GM23338 (cell line): Measurements from ENCODE around the gene AMPH. TPM values are rescaled to one million over a fixed set of nuclear protein-coding genes. Genes with fewer than 3 reads are reported as not detected.

Source experiments
- ATAC-seq: fragments of 200-7000 bp; cut with Tn5 transposase; 3 replicates; pipeline ENCODE4 v1.9.1; 2020
- DNase-seq: peaks from one replicate; pipeline ENCODE4 v3.0.0-alpha.2; 2015; ENCODE audit warnings: low spot score
- H2AFZ ChIP-seq: fragments of 200-600 bp; sonication (generic); 2 replicates; pipeline ENCODE4 v1.8.0; 2016; ENCODE audit warnings: antibody characterized with exemption, mild to moderate bottlenecking, moderate library complexity
- H3F3A ChIP-seq: fragments of 200-600 bp; sonication (generic); replicated peaks from 2 replicates; pipeline ENCODE4 v1.8.0; 2017; ENCODE audit warnings: antibody characterized with exemption, mixed run types, low read depth
- H3K27ac ChIP-seq: fragments of 200-600 bp; sonication (generic); 2 replicates; pipeline ENCODE4 v1.6.1; 2016; ENCODE audit warnings: low read depth
- H3K27me3 ChIP-seq: fragments of 200-600 bp; sonication (generic); 2 replicates; pipeline ENCODE4 v1.8.0; 2016; ENCODE audit warnings: mild to moderate bottlenecking, mixed run types, moderate library complexity; ENCODE audit not compliant: insufficient read depth
- H3K36me3 ChIP-seq: fragments of 200-600 bp; sonication (generic); 2 replicates; pipeline ENCODE4 v1.8.0; 2016; ENCODE audit warnings: mild to moderate bottlenecking; ENCODE audit not compliant: insufficient read depth
- H3K4me1 ChIP-seq: fragments of 200-600 bp; sonication (generic); 2 replicates; pipeline ENCODE4 v1.8.0; 2016; ENCODE audit warnings: mild to moderate bottlenecking, moderate library complexity; ENCODE audit not compliant: insufficient read depth
- H3K4me2 ChIP-seq: fragments of 200-600 bp; sonication (generic); 2 replicates; pipeline ENCODE4 v1.7.1; 2017; ENCODE audit warnings: mixed run types
- H3K4me3 ChIP-seq: fragments of 200-600 bp; sonication (generic); 2 replicates; pipeline ENCODE4 v1.6.1; 2016; ENCODE audit warnings: mixed run types
- H3K79me2 ChIP-seq: fragments of 200-600 bp; sonication (generic); replicated peaks from 2 replicates; pipeline ENCODE4 v1.8.0; 2017; ENCODE audit warnings: mild to moderate bottlenecking; ENCODE audit not compliant: insufficient read depth
- H3K9me2 ChIP-seq: fragments of 200-600 bp; sonication (generic); 2 replicates; pipeline ENCODE4 v1.8.0; 2017; ENCODE audit not compliant: insufficient read depth
- H4K20me1 ChIP-seq: fragments of 200-600 bp; sonication (generic); replicated peaks from 2 replicates; pipeline ENCODE4 v1.8.0; 2017; ENCODE audit warnings: mild to moderate bottlenecking; ENCODE audit not compliant: insufficient read depth
- H3K27ac Mint-ChIP-seq: 2 replicates; pipeline ENCODE4 v1.8.0; 2020; ENCODE audit warnings: inconsistent platforms, mild to moderate bottlenecking, moderate library complexity, mixed read lengths
- H3K27me3 Mint-ChIP-seq: 3 replicates; pipeline ENCODE4 v1.8.0; 2022; ENCODE audit warnings: low read depth, mild to moderate bottlenecking, moderate library complexity, mixed read lengths, inconsistent platforms; ENCODE audit not compliant: insufficient read depth, poor library complexity
- H3K36me3 Mint-ChIP-seq: 3 replicates; pipeline ENCODE4 v1.8.0; 2021; ENCODE audit warnings: low read depth, mild to moderate bottlenecking, inconsistent platforms, moderate library complexity, mixed read lengths
- H3K4me1 Mint-ChIP-seq: 3 replicates; pipeline ENCODE4 v1.8.0; 2020; ENCODE audit warnings: mild to moderate bottlenecking, inconsistent platforms, mixed read lengths
- H3K4me3 Mint-ChIP-seq: 3 replicates; pipeline ENCODE4 v1.8.0; 2021; ENCODE audit warnings: moderate library complexity, mild to moderate bottlenecking, inconsistent platforms, mixed read lengths
- H3K9me3 Mint-ChIP-seq: 3 replicates; pipeline ENCODE4 v1.8.0; 2020; ENCODE audit warnings: moderate library complexity, mild to moderate bottlenecking, inconsistent platforms, mixed read lengths
- CREB1 ChIP-seq: fragments of 250-450 bp; sonication (Bioruptor Pico); IDR thresholded peaks from 2 replicates; pipeline ENCODE4 v1.5.0; 2020; ENCODE audit warnings: low read depth, mild to moderate bottlenecking, moderate library complexity
- EZH2 ChIP-seq: fragments of 200-600 bp; sonication (generic); IDR thresholded peaks from one replicate; pipeline ENCODE4 v1.8.0; 2017; ENCODE audit warnings: antibody characterized with exemption, mild to moderate bottlenecking, low read depth; ENCODE audit not compliant: unreplicated experiment
- EZH2phosphoT487 ChIP-seq: fragments of 200-600 bp; sonication (generic); IDR thresholded peaks from one replicate; pipeline ENCODE4 v1.8.1; 2018; ENCODE audit warnings: antibody characterized with exemption; ENCODE audit not compliant: unreplicated experiment
- JUNB ChIP-seq: IDR thresholded peaks from one replicate; pipeline ENCODE4 v1.6.1; 2016; ENCODE audit warnings: antibody characterized with exemption; ENCODE audit not compliant: unreplicated experiment
- NANOG ChIP-seq: IDR thresholded peaks from 2 replicates; pipeline ENCODE4 v1.6.1; 2016; ENCODE audit warnings: antibody characterized with exemption, borderline replicate concordance
- POLR2AphosphoS5 ChIP-seq: IDR thresholded peaks from 2 replicates; pipeline ENCODE4 v1.6.1; 2016; ENCODE audit warnings: antibody characterized with exemption, low read depth
- STAT1 ChIP-seq: IDR thresholded peaks from one replicate; pipeline ENCODE4 v1.6.1; 2016; ENCODE audit warnings: antibody characterized with exemption; ENCODE audit not compliant: unreplicated experiment
- ZNF114 ChIP-seq: fragments of 250-450 bp; sonication (Bioruptor Pico); IDR thresholded peaks from 2 replicates; pipeline ENCODE4 v1.5.0; 2020; ENCODE audit warnings: mild to moderate bottlenecking, moderate library complexity
- ZNF331 ChIP-seq: fragments of 250-450 bp; sonication (Bioruptor Pico); IDR thresholded peaks from 2 replicates; pipeline ENCODE4 v1.5.0; 2020; ENCODE audit warnings: low read depth, mild to moderate bottlenecking, moderate library complexity
- polyA plus RNA-seq: library from polyadenylated mRNA; unstranded; fragments of >200 nt; fragmentation: Nextera tagmentation; extraction: Ambion mirVana; gene quantifications from 2 replicates; pipeline ENCODE4 v1.2.1, GENCODE V29; 2016
- total RNA-seq: library from RNA; depleted of rRNA; stranded (reverse); fragments of >200 nt; shearing (Covaris generic); gene quantifications from 2 replicates; pipeline ENCODE4 v1.2.3, GENCODE V29; 2014
- TF ChIP-seq, protein P1 (sequence below), 2 experiments: fragments of 200-600 bp in 1 of 2; sonication (generic) in 1 of 2; conservative IDR thresholded peaks; 2 replicates each; pipeline versions ENCODE4 v1.5.1 to v1.6.1; 2016 to 2017; ENCODE audit warnings: antibody characterized with exemption in 2 of 2, low read depth in 2 of 2, mild to moderate bottlenecking in 2 of 2, moderate library complexity in 1 of 2
- TF ChIP-seq, protein P2 (sequence below): IDR thresholded peaks from one replicate; pipeline ENCODE4 v1.6.1; 2018; ENCODE audit warnings: antibody characterized with exemption; ENCODE audit not compliant: unreplicated experiment
- TF ChIP-seq, protein P3 (sequence below): IDR thresholded peaks from 2 replicates; pipeline ENCODE4 v1.6.1; 2016; ENCODE audit warnings: antibody characterized with exemption

The AMPH gene
- total and polyA plus RNA-seq, 2 experiments from 2014 or later = 4.8 to 10.2 TPM

DNA sequence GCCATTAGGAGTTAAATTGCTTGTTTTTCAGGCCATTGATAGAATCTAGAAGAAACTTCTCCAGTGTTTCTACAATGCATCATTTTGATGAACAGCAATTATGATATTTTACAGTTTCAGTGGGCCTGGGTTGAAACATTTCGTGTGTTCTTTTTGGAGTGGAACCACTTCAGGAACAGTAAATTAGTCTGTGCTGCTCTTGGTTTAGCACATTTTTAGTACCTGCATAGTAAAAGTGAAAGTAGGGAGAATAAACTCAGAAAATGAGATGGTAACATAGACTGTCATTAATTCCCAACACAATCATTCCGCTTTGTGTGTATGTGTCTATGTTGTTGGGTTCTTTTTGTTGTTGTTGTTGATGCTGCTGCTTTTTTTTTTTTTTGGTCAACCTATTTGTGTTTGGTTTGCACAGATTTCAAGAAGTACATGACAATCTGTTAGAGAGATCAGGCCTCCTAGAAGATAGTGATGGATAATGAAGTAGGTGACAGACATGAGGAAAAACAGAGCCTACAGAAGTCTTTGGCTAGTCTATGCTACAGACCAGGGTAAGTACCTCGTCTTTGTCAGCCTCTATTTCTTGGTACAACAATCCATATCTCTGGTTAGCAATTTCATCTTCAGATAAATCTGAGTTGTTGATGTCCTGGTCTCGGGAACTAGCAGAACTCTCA, 203.8 kb downstream of the AMPH start:
- H3K27ac Mint-ChIP-seq = no peak overlapping the region
- no peaks in the 10 kb centered on the region for H3K36me3 ChIP-seq
- H3K27me3 Mint-ChIP-seq = no peaks in the 10 kb centered on the region
- DNase-seq (no peak), ATAC-seq (no peak)
- H3K4me1 ChIP-seq = no peaks in the 10 kb centered on the region
- no peaks in the 10 kb centered on the region; the same call in 2 of the 3 replicates for H3K36me3 Mint-ChIP-seq
- no peaks in the 10 kb centered on the region for H4K20me1 ChIP-seq
- no peaks in the 10 kb centered on the region for H3K9me3 Mint-ChIP-seq
- H3K4me2 ChIP-seq = no peak overlapping the region
- H3K4me3 ChIP-seq = no peak overlapping the region
- TF ChIP-seq, protein P1, sequence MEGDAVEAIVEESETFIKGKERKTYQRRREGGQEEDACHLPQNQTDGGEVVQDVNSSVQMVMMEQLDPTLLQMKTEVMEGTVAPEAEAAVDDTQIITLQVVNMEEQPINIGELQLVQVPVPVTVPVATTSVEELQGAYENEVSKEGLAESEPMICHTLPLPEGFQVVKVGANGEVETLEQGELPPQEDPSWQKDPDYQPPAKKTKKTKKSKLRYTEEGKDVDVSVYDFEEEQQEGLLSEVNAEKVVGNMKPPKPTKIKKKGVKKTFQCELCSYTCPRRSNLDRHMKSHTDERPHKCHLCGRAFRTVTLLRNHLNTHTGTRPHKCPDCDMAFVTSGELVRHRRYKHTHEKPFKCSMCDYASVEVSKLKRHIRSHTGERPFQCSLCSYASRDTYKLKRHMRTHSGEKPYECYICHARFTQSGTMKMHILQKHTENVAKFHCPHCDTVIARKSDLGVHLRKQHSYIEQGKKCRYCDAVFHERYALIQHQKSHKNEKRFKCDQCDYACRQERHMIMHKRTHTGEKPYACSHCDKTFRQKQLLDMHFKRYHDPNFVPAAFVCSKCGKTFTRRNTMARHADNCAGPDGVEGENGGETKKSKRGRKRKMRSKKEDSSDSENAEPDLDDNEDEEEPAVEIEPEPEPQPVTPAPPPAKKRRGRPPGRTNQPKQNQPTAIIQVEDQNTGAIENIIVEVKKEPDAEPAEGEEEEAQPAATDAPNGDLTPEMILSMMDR (conservative IDR thresholded peaks at IDR 0.05; ENCODE audit: low read depth in 2 of 2) = no peak
- TF ChIP-seq NANOG (no peak), STAT1 (no peak), POLR2AphosphoS5 (no peak), CREB1 (CRISPR knock-in tag) (no peak), EZH2phosphoT487 (no peak)
- no peak overlapping the region for H3K4me3 Mint-ChIP-seq
- no peaks in the 10 kb centered on the region for H3K27me3 ChIP-seq
- H3K27ac ChIP-seq = no peak overlapping the region
- H3K9me2 ChIP-seq = no peaks in the 10 kb centered on the region
- no peak overlapping the region for H2AFZ ChIP-seq
- H3F3A ChIP-seq = no peaks in the 10 kb centered on the region
- H3K79me2 ChIP-seq = no peaks in the 10 kb centered on the region
- H3K4me1 Mint-ChIP-seq = no peaks in the 10 kb centered on the region

DNA sequence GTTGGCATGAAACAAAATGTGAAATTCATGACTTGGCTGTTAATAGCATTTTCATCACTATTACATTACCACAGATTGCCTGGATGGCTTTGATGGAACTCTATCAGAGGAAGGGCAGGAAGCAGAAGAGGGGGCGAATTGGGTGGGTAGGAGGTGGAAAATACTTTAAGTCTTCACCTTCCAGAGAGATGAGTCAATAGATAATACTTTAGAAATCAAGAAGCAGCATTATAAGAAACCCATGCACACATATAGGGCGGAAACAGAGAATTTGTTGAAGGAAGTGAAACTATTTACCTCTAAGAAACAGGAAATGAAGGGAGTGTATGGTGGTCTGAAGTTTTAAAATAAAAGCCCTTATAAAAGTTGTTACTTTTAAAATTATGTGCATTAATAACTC, 205.7 kb downstream of the AMPH start:
- ATAC-seq = no peak

More for the DNA sequence above, 205.7 kb downstream of the AMPH start:
- Histone ChIP-seq H3K36me3 (no peaks in the 10 kb centered on the region), H3K4me3 (no peak overlapping the region), H4K20me1 (no peaks in the 10 kb centered on the region), H3K4me1 (no peaks in the 10 kb centered on the region), H2AFZ (no peak overlapping the region), H3K79me2 (no peaks in the 10 kb centered on the region), H3K27me3 (no peaks in the 10 kb centered on the region), H3K27ac (no peak overlapping the region), H3K9me2 (no peaks in the 10 kb centered on the region), H3F3A (no peaks in the 10 kb centered on the region), H3K4me2 (no peak overlapping the region)
- Mint-ChIP-seq H3K36me3 (no peaks in the 10 kb centered on the region), H3K4me1 (no peaks in the 10 kb centered on the region), H3K27me3 (no peaks in the 10 kb centered on the region), H3K9me3 (no peaks in the 10 kb centered on the region), H3K4me3 (no peak overlapping the region), H3K27ac (no peak overlapping the region)
- TF ChIP-seq ZNF331 (no peak), JUNB (no peak), EZH2phosphoT487 (no peak), NANOG (no peak), EZH2 (no peak), CREB1 (CRISPR knock-in tag) (no peak), POLR2AphosphoS5 (no peak), ZNF114 (CRISPR knock-in tag) (no peak)
- TF ChIP-seq, protein P1 (conservative IDR thresholded peaks at IDR 0.05; ENCODE audit: low read depth in 2 of 2) = no peak
- TF ChIP-seq, protein P2, sequence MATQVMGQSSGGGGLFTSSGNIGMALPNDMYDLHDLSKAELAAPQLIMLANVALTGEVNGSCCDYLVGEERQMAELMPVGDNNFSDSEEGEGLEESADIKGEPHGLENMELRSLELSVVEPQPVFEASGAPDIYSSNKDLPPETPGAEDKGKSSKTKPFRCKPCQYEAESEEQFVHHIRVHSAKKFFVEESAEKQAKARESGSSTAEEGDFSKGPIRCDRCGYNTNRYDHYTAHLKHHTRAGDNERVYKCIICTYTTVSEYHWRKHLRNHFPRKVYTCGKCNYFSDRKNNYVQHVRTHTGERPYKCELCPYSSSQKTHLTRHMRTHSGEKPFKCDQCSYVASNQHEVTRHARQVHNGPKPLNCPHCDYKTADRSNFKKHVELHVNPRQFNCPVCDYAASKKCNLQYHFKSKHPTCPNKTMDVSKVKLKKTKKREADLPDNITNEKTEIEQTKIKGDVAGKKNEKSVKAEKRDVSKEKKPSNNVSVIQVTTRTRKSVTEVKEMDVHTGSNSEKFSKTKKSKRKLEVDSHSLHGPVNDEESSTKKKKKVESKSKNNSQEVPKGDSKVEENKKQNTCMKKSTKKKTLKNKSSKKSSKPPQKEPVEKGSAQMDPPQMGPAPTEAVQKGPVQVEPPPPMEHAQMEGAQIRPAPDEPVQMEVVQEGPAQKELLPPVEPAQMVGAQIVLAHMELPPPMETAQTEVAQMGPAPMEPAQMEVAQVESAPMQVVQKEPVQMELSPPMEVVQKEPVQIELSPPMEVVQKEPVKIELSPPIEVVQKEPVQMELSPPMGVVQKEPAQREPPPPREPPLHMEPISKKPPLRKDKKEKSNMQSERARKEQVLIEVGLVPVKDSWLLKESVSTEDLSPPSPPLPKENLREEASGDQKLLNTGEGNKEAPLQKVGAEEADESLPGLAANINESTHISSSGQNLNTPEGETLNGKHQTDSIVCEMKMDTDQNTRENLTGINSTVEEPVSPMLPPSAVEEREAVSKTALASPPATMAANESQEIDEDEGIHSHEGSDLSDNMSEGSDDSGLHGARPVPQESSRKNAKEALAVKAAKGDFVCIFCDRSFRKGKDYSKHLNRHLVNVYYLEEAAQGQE = no peak
- TF ChIP-seq, protein P3, sequence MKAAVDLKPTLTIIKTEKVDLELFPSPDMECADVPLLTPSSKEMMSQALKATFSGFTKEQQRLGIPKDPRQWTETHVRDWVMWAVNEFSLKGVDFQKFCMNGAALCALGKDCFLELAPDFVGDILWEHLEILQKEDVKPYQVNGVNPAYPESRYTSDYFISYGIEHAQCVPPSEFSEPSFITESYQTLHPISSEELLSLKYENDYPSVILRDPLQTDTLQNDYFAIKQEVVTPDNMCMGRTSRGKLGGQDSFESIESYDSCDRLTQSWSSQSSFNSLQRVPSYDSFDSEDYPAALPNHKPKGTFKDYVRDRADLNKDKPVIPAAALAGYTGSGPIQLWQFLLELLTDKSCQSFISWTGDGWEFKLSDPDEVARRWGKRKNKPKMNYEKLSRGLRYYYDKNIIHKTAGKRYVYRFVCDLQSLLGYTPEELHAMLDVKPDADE = no peak
- DNase-seq = no peak
